Hippocampal formation (tissue), 2 donors: ENCODE measurements around the gene NABP1.

Experiments
- DNase-seq, 2 donors: peaks; one replicate each; lab custom pipeline; 2025; lab: John Stamatoyannopoulos, UW

The NABP1 gene

DNA sequence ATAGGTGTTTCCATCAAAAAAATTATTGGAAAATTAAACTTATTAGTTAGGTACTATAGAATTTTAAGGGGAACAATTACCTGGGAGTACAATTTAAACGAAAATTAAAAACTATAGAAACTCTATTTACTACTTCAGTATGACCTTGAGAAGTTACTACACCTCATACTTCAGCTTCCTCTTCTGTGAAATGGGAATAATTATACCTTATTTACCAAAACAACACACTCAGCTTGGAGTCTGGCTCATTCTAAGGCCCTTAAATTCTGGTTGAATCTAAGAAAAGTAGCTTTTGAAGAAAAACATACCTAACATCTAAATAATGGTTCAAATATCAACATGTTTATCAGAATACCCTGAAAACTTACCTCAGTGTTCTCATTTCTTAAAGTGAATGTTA is 2.7 kb downstream of the NABP1 start:
- no peak for DNase-seq

DNA sequence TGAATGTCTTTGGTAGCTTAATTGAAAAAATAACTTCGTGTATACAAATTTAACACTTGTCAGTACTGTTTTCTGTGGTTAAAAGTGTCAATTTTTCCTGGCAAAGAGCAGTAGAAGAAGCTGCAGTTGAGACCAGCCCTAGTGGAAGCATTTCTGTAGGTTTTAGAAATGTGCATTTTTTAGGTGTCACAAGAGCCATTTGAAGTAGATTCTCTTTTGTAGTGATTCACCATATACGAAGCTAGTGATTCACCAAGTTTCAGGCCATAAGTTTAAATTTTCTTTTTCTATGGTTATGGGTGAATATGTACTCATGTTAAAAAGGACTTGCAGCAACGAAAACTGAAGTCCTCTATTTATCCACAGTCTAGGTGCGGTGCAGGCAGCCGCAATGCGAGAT is 4.2 kb downstream of the NABP1 start:
- DNase-seq = no peak

DNA sequence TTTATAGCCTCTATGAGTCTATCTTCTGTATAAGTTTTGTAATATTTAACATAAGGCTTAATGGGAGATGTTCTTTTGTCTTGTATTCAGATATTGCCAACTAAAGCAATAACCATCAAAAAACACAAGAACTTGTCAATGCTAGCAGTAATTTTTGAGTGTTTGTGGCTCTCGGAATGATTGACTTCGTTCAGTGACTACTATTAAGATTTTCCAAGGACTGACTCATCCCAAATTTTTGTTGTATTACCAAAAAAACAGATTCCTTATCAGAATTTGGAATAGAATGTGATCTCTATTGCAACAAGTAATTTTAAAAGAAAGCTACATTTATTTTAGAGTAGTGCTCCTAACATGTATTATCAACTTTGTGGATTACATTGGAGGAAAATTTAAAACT is 8.1 kb downstream of the NABP1 start:
- no peak for DNase-seq

DNA sequence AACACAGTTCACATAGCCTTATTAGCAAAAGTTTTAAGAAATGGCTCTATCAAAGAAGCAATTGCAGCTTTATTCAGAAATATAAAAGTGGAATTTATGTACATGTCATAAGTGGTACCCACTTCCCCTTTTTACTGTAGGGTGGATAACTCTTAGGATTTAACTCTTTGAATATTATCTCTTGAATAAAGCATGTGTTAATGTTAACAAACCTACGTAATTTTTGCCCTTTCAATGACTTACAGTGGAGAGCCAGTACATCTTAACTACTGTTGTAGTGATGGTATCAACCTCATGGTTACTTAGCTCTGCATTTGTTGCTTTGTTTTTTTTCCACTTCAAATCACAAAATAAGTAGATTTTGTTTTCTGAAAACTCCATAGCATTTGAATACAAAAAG is 8.8 kb downstream of the NABP1 start:
- DNase-seq = no peak

DNA sequence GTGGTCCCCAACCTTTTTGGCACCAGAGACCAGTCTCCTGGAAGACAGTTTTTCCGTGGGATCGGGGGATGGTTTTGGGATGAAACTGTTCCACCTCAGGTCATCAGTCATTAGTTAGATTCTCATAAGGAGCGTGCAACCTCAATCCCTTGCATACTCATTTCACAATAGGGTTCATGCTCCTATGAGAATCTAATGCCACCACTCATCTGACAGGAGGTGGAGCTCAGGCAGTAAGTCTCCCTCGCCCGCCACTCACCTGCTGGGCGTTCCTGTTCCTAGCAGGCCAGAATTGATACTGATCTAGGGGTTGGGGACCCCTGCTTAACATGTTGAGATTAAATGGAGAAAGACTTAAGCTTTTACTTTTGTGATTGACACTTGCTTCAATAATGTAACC is 9.9 kb downstream of the NABP1 start:
- DNase-seq = no peak

DNA sequence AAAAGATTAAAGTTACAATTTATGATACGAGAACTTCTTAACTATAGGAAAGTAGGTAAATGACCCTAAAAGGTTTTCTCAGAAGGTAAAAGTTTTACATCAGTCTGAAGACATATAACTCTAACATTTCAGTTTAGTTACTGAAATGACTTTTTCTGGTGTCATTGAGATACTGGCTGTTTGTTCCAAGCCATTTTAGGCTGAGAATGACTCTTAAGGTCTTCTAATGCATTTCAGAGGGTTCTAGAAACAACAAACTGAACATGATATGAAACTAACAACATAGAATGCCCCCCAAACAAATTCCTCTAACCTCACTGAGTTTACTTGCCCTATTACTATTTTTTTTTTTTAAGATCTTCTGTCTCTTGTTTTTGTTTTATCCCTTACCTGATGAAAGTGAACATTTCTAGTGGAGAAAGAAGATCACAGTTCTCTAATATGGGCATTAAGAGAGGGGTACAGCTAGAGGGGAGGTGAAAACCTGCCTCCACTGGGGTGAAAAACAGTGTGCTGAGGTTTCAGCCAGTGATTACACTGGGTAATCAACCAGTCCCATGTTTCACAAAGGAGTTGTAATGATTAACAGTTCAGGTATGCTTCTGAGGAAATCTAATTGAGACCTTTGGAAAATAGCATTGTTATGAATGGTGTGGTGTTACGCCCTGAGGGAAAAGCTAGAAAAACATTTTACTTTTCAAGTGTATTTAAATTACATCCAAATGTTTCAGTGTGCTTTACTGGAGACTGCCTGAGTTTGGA is 11.2 kb downstream of the NABP1 start:
- DNase-seq = no peak

DNA sequence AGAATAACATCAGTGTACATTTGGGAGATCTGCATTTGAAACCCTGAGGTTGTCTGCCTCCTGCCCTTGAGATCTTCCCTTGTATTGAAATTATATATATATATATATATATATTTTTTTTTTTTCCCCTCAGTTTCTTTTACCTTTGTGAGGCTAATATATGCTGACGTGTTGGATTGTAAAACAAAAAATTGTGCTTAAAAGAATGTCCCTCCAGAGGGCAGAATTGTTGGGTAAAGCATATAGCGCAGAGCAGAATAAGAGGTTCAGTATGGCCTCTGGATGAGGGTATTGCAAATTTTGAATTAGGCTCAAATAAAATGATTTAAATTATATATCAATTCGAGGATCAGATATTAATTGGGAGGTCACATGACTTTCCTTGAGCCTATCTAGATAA is 12.4 kb downstream of the NABP1 start:
- no peak for DNase-seq

DNA sequence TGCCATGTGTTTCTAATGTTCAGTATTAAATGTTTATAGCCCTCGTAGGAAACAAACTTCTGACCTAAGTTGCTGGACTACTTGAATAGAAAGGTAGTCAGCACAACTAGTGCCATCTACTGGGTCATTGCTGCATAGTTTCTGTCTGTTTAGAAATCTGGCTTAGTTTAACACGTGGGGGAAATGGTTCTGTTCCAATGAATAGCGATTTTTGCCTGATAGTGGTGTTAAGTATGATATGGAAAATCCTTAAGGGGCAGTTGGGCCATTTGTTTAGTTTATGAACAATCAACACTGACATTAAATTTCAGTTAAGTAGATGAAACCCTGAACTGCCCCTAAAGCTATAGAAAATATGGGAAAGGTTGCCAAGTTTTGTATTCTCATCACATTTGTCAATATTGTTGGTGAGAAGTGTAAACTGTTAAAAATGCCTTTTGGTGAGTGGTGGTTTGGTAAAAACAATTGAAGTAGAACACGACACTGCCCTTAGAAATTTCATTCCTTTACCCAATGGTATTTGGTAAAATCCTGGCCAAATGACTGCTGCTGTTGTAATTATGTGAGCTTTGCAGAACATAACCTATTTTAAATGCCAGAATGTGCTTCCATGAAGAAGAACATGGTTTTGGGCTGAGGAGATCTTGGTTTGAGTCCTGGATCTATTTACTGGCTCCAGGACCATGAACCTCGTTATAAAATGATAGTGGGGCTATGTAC is 13.2 kb downstream of the NABP1 start:
- DNase-seq = peak in 1 of 2 donors; percentile 57

DNA sequence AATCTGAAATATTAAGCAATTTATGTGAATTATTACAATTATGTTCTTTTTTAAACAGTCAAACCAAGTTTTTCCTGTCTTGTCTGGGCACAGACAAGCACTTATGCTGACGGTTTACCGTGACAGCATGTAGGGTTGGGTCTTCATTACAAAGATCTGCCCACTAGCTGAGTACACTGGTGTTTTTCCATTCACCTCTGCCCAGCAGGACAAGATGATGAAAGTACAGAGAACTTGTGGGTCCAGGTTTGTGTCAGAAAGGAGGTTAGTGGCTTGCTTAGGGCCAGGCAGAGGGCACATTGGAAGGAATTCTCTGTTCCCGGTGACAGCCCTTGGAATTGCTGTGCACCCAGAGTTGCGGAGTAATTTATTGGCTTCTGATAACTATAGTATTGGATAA is 14.0 kb downstream of the NABP1 start:
- DNase-seq = no peak

DNA sequence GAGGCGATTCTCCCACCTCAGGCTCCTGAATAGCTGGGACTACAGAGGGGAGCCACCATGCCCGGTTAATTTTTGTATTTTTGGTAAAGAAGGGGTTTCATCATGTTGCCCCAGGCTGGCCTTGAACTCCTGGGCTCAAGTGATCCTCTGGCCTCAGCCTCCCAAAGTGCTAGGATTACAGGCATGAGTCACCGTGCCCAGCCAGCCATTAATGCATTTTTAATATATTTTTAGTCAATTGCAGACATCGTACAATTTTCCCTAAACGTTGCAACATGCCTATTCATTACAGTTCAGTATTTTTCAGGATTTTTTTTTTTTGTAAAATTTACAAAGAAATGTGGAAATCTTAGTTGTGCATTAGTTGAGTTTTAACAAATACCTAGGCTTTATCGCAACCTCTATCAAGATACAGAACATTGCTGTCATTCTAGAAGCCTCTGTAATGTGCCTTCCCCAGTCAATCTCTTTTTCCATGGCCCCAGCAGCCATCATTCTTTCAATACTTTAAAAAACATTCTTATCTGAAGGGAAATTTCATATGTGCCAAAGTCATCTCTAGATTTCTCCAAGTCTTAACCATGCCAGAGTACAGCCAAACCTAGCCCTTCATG is 14.7 kb downstream of the NABP1 start:
- no peak for DNase-seq

DNA sequence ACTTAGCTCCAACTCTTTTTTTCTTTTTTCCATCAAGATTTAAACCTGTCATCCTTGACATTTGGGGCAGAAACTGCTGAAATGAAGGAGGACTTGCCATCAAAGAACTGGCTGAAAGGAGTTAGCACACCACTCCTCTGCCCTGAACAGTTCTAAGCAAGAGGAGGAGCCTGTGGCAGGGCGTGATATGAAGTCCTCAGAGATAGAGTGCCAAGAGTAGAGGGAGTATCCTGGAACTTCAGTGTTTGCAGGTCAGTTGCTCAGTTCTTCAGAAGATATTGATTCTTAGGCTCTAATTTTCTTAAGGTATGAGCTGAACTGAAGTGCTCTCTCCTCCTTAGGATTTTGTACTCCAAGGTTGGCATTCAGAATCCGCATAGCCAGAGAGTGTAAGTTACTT is 15.2 kb downstream of the NABP1 start:
- DNase-seq = no peak

DNA sequence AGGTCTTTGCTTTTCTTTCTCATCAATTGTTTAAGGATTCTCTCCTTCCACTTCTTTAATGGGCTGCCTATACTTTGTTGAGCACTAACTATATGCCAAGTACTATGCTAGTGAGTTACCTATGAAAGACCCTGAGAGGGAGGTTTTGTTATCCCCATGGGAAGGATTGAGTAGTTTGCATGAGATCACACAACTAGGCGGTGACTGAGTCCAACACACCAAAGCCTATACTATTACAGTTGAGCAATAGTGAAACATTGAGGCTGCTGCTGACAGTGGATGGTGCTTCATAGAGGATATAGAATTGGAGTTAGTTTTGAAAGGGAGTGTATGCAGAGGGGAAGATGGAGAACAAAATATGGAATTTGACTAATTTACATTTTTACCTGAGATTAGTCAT is 15.8 kb downstream of the NABP1 start:
- no peak for DNase-seq

DNA sequence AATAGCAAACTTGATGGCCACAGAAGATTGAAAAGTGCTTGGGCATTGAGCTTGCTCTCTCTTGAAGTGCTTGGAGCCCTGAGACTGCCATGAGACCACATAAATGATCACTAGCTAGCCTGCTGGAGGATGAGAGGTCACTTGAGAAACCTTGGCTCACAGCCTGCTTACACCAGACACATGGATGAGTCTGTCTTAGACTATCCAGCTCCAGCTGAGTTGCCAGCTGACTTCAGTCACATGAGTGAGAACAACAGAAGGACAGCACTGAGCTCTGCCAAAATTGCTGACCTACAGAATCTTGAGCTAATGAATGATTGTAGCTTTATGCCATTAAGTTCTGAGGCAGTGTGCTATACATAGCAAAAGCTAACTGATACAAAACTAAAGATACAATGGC is 18.1 kb downstream of the NABP1 start:
- no peak for DNase-seq

DNA sequence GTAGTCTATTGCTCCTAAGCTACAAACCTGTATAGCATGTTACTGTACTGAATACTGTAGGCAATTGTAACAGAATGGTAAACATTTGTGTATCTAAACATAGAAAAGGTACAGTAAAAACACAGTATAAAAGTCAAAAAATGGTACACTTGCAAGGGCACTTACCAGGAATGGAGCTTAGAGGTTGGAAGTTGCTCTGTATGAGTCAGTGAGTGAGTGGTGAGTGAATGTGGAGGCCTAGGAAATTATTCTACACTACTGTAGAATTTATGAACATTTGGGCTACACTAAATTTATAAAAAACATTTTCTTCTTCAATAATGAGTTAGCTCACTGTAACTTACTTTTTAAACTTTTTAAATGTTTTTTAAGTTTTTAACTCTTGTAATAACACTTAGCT is 19.0 kb downstream of the NABP1 start:
- no peak for DNase-seq

DNA sequence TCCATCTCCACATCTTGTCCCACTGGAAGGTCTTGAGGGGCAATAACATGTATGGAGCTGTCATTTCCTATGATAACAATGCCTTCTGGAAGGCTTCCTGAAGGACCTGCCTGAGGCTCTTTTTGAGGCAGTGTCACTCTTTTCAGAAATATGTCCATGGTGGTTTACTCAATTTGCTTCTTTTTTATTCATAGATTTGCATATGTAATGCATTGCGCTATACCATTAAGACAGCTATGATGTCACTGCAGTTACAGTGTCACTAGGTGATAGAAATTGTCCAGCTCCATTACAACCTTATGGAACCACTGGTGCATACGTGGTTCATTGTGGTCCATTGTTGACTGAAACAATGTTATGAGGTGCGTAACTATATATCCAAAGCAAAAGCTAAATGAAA is 19.9 kb downstream of the NABP1 start:
- no peak for DNase-seq

DNA sequence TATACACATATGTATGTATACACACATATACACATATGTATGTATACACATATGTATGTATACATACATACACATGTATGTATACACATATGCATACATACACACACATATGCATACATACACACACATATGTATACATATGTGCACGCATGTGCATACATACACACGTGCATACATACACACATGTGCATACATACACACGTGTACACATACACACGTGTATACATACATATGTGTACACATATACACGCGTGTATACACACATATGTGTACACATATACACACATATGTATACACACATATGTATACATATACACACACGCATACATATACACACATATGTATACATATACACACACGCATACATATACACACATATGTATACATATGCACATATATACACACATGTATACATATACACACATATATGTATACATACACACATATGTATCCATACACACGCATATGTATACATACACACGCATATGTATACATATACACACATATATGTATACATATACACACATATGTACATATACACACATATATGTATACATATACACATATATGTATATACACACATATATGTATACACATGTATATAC is 21.5 kb downstream of the NABP1 start:
- DNase-seq = no peak

DNA sequence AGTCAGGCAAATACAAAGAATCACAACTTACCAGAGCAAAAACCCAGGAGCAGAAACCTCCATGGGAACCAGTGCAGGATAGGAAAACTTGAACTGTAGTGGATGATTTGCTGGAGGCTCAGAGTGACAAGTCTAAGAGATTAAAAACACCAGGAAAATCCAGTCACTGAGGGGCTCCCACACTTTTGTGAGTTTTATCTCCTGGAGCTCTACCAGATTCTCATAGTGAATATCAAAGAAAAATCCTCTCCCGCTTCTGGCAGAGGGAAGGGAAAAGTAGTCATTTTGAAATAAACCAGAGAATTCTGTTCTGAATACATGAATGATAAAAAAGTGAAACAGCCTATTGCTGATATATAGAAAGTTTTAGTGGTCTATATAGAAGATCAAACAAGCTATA is 23.1 kb downstream of the NABP1 start:
- DNase-seq = no peak

DNA sequence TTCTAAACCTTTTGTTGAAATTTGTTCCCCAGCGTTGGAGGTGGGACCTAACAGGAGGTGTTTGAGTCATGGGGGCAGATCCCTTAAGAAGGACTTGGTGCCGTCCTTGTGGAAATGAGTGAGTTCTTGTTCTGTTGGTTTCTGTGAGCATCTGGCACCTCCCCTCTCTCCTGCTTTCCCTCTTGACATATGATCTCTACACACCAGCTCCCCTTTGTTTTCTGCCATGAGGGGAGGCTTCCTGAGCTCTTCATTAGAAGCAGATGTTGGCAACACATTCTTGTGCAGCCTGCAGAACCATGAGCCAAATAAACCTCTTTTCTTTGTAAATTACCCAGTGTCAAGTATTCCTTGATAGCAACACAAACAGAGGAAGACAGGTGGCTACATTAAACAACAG is 23.8 kb downstream of the NABP1 start:
- no peak for DNase-seq

DNA sequence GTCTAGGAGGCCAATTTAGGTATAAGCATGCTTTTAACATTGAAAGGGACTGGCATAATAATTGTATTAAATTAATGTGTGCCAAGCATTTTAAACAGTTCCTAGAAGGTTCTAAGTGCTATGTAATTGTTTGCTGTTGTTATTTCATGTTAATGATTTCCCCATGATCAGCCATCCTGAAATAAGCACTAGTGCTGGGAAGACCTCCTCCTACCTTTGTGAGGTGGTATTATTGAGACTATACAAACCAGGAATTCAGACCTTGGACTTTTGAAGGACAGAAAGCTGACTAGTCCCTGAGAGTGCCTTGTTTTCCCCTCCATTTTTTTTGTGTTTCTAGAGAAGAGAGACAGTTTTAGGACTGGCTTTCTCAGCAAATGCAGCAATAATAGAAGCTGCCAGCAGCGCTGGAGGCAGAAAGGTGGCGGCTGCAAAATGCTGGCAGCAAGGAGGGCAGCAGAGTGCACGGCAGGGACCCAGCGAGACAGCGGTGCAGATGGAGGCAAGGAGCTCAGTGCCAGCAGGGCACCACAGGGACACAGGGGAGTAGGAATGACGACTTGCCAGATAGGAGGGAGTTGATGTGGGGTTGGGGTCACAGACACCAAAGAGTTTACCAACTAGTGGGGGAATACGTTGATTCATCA is 25.3 kb downstream of the NABP1 start:
- no peak for DNase-seq

DNA sequence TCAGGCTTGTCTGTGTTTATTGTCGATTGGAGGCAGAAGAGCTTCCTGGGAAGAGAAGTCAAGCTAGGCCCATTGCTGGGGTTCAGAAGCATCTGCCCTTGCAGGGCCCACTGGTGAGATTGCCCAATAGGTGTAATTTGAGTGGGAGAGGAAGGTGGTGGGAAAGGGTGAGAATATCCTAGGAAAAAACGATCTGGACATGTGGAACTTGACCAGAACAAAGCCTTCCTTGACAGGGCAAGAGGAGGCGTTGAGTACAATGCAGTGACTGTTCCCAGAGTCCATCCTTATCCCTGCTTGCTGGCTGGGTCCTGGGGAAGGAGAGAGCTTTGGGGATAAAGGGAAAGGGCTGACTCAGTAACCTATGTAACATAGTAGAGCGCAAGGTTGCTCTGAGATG is 27.1 kb downstream of the NABP1 start:
- no peak for DNase-seq

DNA sequence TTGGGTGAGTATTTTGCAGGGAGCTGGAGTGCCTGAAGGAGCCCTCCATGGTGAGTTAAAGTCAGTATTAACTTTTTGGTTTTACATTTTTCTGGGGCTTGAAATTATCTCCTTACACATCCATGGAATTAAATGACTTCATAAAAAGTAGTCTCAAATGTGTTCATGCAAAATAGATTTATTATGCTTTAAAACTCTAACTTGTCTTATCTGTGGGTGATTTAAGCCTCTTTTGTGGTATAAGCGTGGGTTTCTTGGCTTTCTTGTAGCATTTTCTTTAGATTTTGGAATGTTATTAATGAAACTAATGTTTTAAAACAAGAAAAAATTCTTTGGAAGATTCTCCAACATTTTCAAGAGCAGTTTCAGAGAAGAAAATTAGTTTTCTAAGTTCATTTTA is 27.8 kb downstream of the NABP1 start:
- no peak for DNase-seq

DNA sequence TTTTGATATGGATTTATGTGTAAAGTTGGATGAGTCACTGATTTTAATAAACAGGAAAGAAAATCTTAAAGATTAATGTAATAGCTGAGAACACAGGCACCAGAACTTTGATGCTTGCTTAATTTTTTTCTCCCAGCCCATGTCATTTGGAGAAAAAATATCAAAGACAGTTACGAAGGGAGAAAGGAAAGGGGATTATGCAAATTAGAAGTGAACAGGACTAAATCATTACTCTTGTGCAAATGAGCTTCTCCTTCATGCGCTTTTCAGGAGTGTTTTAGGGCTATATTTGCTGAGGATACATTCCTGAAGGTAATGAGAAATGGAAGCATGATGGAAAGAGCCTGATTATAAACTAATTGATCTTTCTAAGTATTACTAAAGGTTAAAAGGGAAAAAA is 28.9 kb downstream of the NABP1 start:
- DNase-seq = no peak
